Liver (tissue), 9 donors: ENCODE data around the gene ZFYVE27. TPM values are rescaled to one million over a fixed set of nuclear protein-coding genes. Genes with fewer than 3 reads are reported as not detected.

Experiments used
- DNase-seq: peaks from one replicate; pipeline ENCODE4 v3.0.0-alpha.2; 2017; ENCODE audit warnings: low spot score
- H3K27ac ChIP-seq, 2 donors: one replicate each; pipeline ENCODE4 v1.7.0; 2013; ENCODE audit warnings: inconsistent platforms in 2 of 2, low read length in 2 of 2, control low read depth in 1 of 2, low read depth in 1 of 2, mild to moderate bottlenecking in 1 of 2
- H3K27me3 ChIP-seq, 4 donors: one replicate each; pipeline versions ENCODE4 v1.6.1 to v1.7.0; 2013; ENCODE audit warnings: low read length in 3 of 4, inconsistent platforms in 1 of 4, mild to moderate bottlenecking in 1 of 4, moderate library complexity in 1 of 4; ENCODE audit not compliant: control insufficient read depth in 4 of 4, insufficient read depth in 4 of 4
- H3K36me3 ChIP-seq, 4 donors: one replicate each; pipeline versions ENCODE4 v1.6.1 to v1.7.0; 2013; ENCODE audit warnings: low read length in 3 of 4, mild to moderate bottlenecking in 3 of 4, low read depth in 1 of 4, moderate library complexity in 1 of 4; ENCODE audit not compliant: control insufficient read depth in 4 of 4, insufficient read depth in 3 of 4
- H3K4me1 ChIP-seq, 4 donors: one replicate each; pipeline versions ENCODE4 v1.6.1 to v1.7.0; 2013; ENCODE audit warnings: low read length in 3 of 4, mild to moderate bottlenecking in 3 of 4, moderate library complexity in 1 of 4; ENCODE audit not compliant: control insufficient read depth in 4 of 4, insufficient read depth in 4 of 4
- H3K4me3 ChIP-seq, 3 donors: one replicate each; pipeline versions ENCODE4 v1.6.1 to v1.7.0; 2013; ENCODE audit warnings: low read length in 3 of 3, control low read depth in 1 of 3, low read depth in 1 of 3, mild to moderate bottlenecking in 1 of 3
- H3K9ac ChIP-seq, 2 donors: one replicate each; pipeline ENCODE4 v1.7.0; 2013; ENCODE audit warnings: low read length in 2 of 2, mild to moderate bottlenecking in 2 of 2, moderate library complexity in 2 of 2, control low read depth in 1 of 2, low read depth in 1 of 2
- H3K9me3 ChIP-seq, 4 donors: one replicate each; pipeline versions ENCODE4 v1.6.1 to v1.7.0; 2013; ENCODE audit warnings: low read length in 3 of 4; ENCODE audit not compliant: control insufficient read depth in 4 of 4
- ATF3 ChIP-seq: IDR thresholded peaks from 2 replicates; pipeline ENCODE4 v1.6.1; 2016; ENCODE audit warnings: antibody characterized with exemption
- CTCF ChIP-seq: fragments of 150-350 bp; IDR thresholded peaks from 2 replicates; pipeline ENCODE4 v1.5.1; 2017; ENCODE audit warnings: improper control_type of control experiment, low read depth, low read length; ENCODE audit not compliant: missing input control
- FOXA1 ChIP-seq: IDR thresholded peaks from 2 replicates; pipeline ENCODE4 v1.6.1; 2016; ENCODE audit warnings: antibody characterized with exemption
- FOXA2 ChIP-seq: IDR thresholded peaks from 2 replicates; pipeline ENCODE4 v1.6.1; 2016; ENCODE audit warnings: antibody characterized with exemption
- GABPA ChIP-seq, 2 donors: IDR thresholded peaks in 1 of 2; conservative IDR thresholded peaks in 1 of 2; 2 replicates each; pipeline ENCODE4 v1.6.1; 2016; ENCODE audit warnings: antibody characterized with exemption in 2 of 2, mild to moderate bottlenecking in 1 of 2, moderate library complexity in 1 of 2
- HNF4A ChIP-seq, 2 donors: conservative IDR thresholded peaks; 2 replicates each; pipeline ENCODE4 v1.6.1; 2016; ENCODE audit warnings: antibody characterized with exemption in 2 of 2, mild to moderate bottlenecking in 2 of 2
- HNF4G ChIP-seq: IDR thresholded peaks from 2 replicates; pipeline ENCODE4 v1.6.1; 2016; ENCODE audit warnings: antibody characterized with exemption
- JUND ChIP-seq, 2 donors: IDR thresholded peaks; 2 replicates each; pipeline ENCODE4 v1.6.1; 2016; ENCODE audit warnings: antibody characterized with exemption in 2 of 2
- MAX ChIP-seq: IDR thresholded peaks from 2 replicates; pipeline ENCODE4 v1.6.1; 2016; ENCODE audit warnings: antibody characterized with exemption
- NR2F2 ChIP-seq: IDR thresholded peaks from 2 replicates; pipeline ENCODE4 v1.6.1; 2016; ENCODE audit warnings: antibody characterized with exemption
- RAD21 ChIP-seq, 2 donors: IDR thresholded peaks; 2 replicates each; pipeline ENCODE4 v1.6.1; 2016; ENCODE audit warnings: antibody characterized with exemption in 2 of 2, mild to moderate bottlenecking in 2 of 2
- REST ChIP-seq: IDR thresholded peaks from 2 replicates; pipeline ENCODE4 v1.6.1; 2016; ENCODE audit warnings: antibody characterized with exemption, mild to moderate bottlenecking
- RXRA ChIP-seq, 2 donors: IDR thresholded peaks; 2 replicates each; pipeline ENCODE4 v1.6.1; 2017 to 2018; ENCODE audit warnings: antibody characterized with exemption in 2 of 2, mild to moderate bottlenecking in 1 of 2
- TAF1 ChIP-seq: conservative IDR thresholded peaks from 2 replicates; pipeline ENCODE4 v1.6.1; 2016; ENCODE audit warnings: antibody characterized with exemption, mild to moderate bottlenecking
- YY1 ChIP-seq: IDR thresholded peaks from 2 replicates; pipeline ENCODE4 v1.6.1; 2016; ENCODE audit warnings: antibody characterized with exemption, mild to moderate bottlenecking
- WGBS: extraction: QIAGEN DNeasy Blood & Tissue Kit; methylation state at CpG from one replicate; pipeline ENCODE4 v1.1.7; 2013; 5-methylcytosine and 5-hydroxymethylcytosine counted together
- polyA plus RNA-seq, 2 donors: library from polyadenylated mRNA; stranded (reverse) in 1 of 2; unstranded in 1 of 2; fragments of 200-250 nt in 1 of 2; fragments of >200 nt in 1 of 2; fragmentation: Nextera tagmentation in 1 of 2; extraction: Ambion mirVana in 1 of 2; gene quantifications; one replicate each; pipeline versions ENCODE4 v1.2.1 to v1.2.3, GENCODE V29; 2013 to 2015
- total RNA-seq, 2 donors: library from RNA; depleted of rRNA; stranded (reverse); fragments of >200 nt; gene quantifications; one replicate each; pipeline ENCODE4 v1.2.3, GENCODE V29; 2014
- donor health status: healthy.
- donor health status: healthy.
- donor health status: healthy.
- donor health status: healthy.
- donor health status: healthy.

ZFYVE27 gene
- total and polyA plus RNA-seq, 4 donors: 10.2 to 25.9 (median 13.1) TPM

DNA sequence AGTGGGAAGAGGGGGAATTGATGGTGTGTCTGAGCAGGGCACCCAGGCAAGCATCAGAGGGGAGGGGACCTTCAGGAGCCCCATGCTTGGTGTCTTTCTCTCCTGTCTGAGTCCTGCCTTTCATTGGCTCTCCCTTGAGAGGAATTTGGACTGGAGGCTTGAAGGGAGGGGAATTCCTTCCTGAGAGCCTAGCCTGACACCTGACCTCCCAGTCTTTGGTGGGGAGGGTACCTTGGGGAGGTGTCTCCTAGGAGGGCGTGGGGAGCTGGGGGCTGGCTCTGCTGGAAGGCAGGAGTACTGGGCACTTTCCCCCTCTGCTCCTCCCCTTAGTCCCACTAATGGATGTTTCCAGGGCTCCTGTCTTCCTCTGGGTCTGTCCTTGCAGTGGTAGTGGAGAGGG lies 36.2 kb downstream of the ZFYVE27 start:
- H3K27me3 ChIP-seq: peaks cover 2 to 9% (median 7%) of the 10 kb centered on the region in 4 donors
- DNase-seq: no peak
- H3K4me3 ChIP-seq: no peak overlapping the region
- H3K9me3 ChIP-seq: no peaks in the 10 kb centered on the region
- no peaks in the 10 kb centered on the region for H3K36me3 ChIP-seq
- no peak overlapping the region for H3K9ac ChIP-seq
- H3K4me1 ChIP-seq: peaks cover 0 to 4% (median 2%) of the 10 kb centered on the region in 4 donors
- no peak overlapping the region for H3K27ac ChIP-seq
- 63% methylated on average over 1 of the region's 1 CpG for WGBS
- TF ChIP-seq HNF4A (conservative IDR thresholded peaks at IDR 0.05) (no peak), HNF4G (no peak), MAX (no peak), RAD21 (IDR thresholded peaks at IDR 0.05) (no peak), REST (no peak), NR2F2 (no peak), YY1 (no peak), FOXA1 (no peak), CTCF (no peak), FOXA2 (no peak)

GRCh38 chr10:97774811-97775294 lies 37.9 kb downstream of the ZFYVE27 start:
- TF ChIP-seq ATF3 (no peak), YY1 (no peak), HNF4A (conservative IDR thresholded peaks at IDR 0.05) (no peak), HNF4G (no peak), FOXA2 (no peak), MAX (no peak), GABPA (IDR thresholded peaks at IDR 0.05 in 1 of 2, conservative IDR thresholded peaks at IDR 0.05 in 1 of 2) (no peak), NR2F2 (no peak), JUND (IDR thresholded peaks at IDR 0.05) (no peak), RXRA (IDR thresholded peaks at IDR 0.05) (no peak), TAF1 (no peak)
- 57% methylated on average over 10 of the region's 10 CpGs for WGBS
- Histone ChIP-seq H3K4me3 (no peak overlapping the region), H3K4me1 (peaks cover 0 to 4% (median 2%) of the 10 kb centered on the region in 4 donors), H3K27ac (no peak overlapping the region), H3K36me3 (no peaks in the 10 kb centered on the region), H3K9me3 (no peaks in the 10 kb centered on the region), H3K27me3 (peaks cover 2 to 9% (median 7%) of the 10 kb centered on the region in 4 donors), H3K9ac (no peak overlapping the region)
- no peak for DNase-seq
